IMR-90 (cell line): Measurements from ENCODE around the gene CREB5. TPM values are rescaled to one million over a fixed set of nuclear protein-coding genes. Genes with fewer than 3 reads are reported as not detected.

Experiments
- ATAC-seq: fragments of 200-7000 bp; cut with Tn5 transposase; 2 replicates; pipeline ENCODE4 v1.9.1; 2020; ENCODE audit warnings: low read depth, mild to moderate bottlenecking, moderate library complexity
- BruUV-seq: library from RNA; stranded (reverse); fragments of 400-500 nt; replicated peaks from 2 replicates; lab custom pipeline; 2021; lab: Mats Ljungman, UMichigan
- CTCF ChIA-PET: fragments of 300-600 bp; formaldehyde crosslinking; extraction: SDS; loops from one replicate; lab custom pipeline; 2021; ENCODE audit warnings: antibody characterized with exemption; lab: Yijun Ruan, JAX
- POLR2A ChIA-PET: fragments of 300-600 bp; sonication (Branson Sonifier 250); formaldehyde crosslinking; loops from one replicate; lab custom pipeline; 2022; ENCODE audit warnings: antibody characterized with exemption; ENCODE audit not compliant: unreplicated experiment; lab: Charles Lee
- DNase-seq: peaks from one replicate; pipeline ENCODE4 v3.0.0; 2013
- H2AFZ ChIP-seq: replicated peaks from 2 replicates; pipeline ENCODE3; 2013; ENCODE audit warnings: low read length, mild to moderate bottlenecking; ENCODE audit not compliant: poor library complexity
- H2AK5ac ChIP-seq: 2 replicates; pipeline ENCODE4 v1.6.1; 2013; ENCODE audit warnings: low read depth, low read length, inconsistent platforms
- H2AK9ac ChIP-seq: replicated peaks from 2 replicates; pipeline ENCODE3; 2013; ENCODE audit warnings: mild to moderate bottlenecking, low read depth, low read length, moderate library complexity; ENCODE audit not compliant: poor library complexity
- H2BK120ac ChIP-seq: 2 replicates; pipeline ENCODE4 v1.6.1; 2013; ENCODE audit warnings: low read depth, low read length, inconsistent platforms
- H2BK15ac ChIP-seq: 3 replicates; pipeline ENCODE4 v1.6.1; 2013; ENCODE audit warnings: low read depth, low read length, inconsistent platforms
- H2BK20ac ChIP-seq: 2 replicates; pipeline ENCODE4 v1.6.1; 2013; ENCODE audit warnings: low read depth, mild to moderate bottlenecking, inconsistent platforms, low read length, moderate library complexity
- H2BK5ac ChIP-seq: 2 replicates; pipeline ENCODE4 v1.6.1; 2013; ENCODE audit warnings: mild to moderate bottlenecking, low read depth, low read length, inconsistent platforms; ENCODE audit not compliant: poor library complexity, severe bottlenecking
- H3K14ac ChIP-seq: replicated peaks from 2 replicates; pipeline ENCODE4 v1.6.1; 2013; ENCODE audit warnings: low read depth, low read length, inconsistent platforms
- H3K18ac ChIP-seq: 2 replicates; pipeline ENCODE4 v1.6.1; 2013; ENCODE audit warnings: low read depth, low read length, control low read depth
- H3K23ac ChIP-seq: 2 replicates; pipeline ENCODE4 v1.6.1; 2013; ENCODE audit warnings: low read depth, low read length, inconsistent platforms
- H3K27ac ChIP-seq: 2 replicates; pipeline ENCODE4 v1.5.1; 2013; ENCODE audit warnings: mild to moderate bottlenecking, control low read depth, low read length; ENCODE audit not compliant: insufficient read depth
- H3K27me3 ChIP-seq: 2 replicates; pipeline ENCODE4 v1.6.1; 2013; ENCODE audit warnings: low read length; ENCODE audit not compliant: control insufficient read depth, insufficient read depth
- H3K36me3 ChIP-seq: 2 replicates; pipeline ENCODE4 v1.6.1; 2013; ENCODE audit warnings: low read length, mixed read lengths; ENCODE audit not compliant: control insufficient read depth, insufficient read depth
- H3K4ac ChIP-seq: 2 replicates; pipeline ENCODE4 v1.6.1; 2013; ENCODE audit warnings: low read depth, low read length, inconsistent platforms
- H3K4me1 ChIP-seq: 2 replicates; pipeline ENCODE4 v1.6.1; 2013; ENCODE audit warnings: low read length, mixed read lengths; ENCODE audit not compliant: control insufficient read depth, insufficient read depth
- H3K4me2 ChIP-seq: 2 replicates; pipeline ENCODE4 v1.6.1; 2013; ENCODE audit warnings: low read depth, mild to moderate bottlenecking, control low read depth, low read length, moderate library complexity
- H3K4me3 ChIP-seq: 2 replicates; pipeline ENCODE4 v1.5.1; 2013; ENCODE audit warnings: low read depth, mild to moderate bottlenecking, control low read depth, low read length, moderate library complexity; ENCODE audit not compliant: insufficient read depth
- H3K56ac ChIP-seq: 2 replicates; pipeline ENCODE4 v1.6.1; 2013; ENCODE audit warnings: low read length, inconsistent platforms; ENCODE audit not compliant: insufficient read depth; ENCODE audit errors: extremely low read depth
- H3K79me1 ChIP-seq, 2 experiments: 2 replicates each; pipeline ENCODE4 v1.6.1; 2013; ENCODE audit warnings: low read length in 2 of 2, inconsistent platforms in 1 of 2, low read depth in 1 of 2
- H3K9ac ChIP-seq: 2 replicates; pipeline ENCODE4 v1.6.1; 2013; ENCODE audit warnings: low read depth, low read length, control low read depth
- H3K9me1 ChIP-seq: 2 replicates; pipeline ENCODE4 v1.6.1; 2013; ENCODE audit warnings: low read length, inconsistent platforms; ENCODE audit not compliant: insufficient read depth
- H3K9me3 ChIP-seq: 2 replicates; pipeline ENCODE4 v1.6.1; 2013; ENCODE audit warnings: low read length; ENCODE audit not compliant: control insufficient read depth, insufficient read depth
- H4K20me1 ChIP-seq: 2 replicates; pipeline ENCODE4 v1.6.1; 2013; ENCODE audit warnings: low read length, inconsistent platforms; ENCODE audit not compliant: insufficient read depth
- H4K5ac ChIP-seq: 2 replicates; pipeline ENCODE4 v1.6.1; 2013; ENCODE audit warnings: mild to moderate bottlenecking, low read depth, low read length, control low read depth
- H4K8ac ChIP-seq, 2 experiments: 2 replicates each; pipeline ENCODE4 v1.6.1; 2013; ENCODE audit warnings: low read depth in 2 of 2, low read length in 2 of 2, control low read depth in 1 of 2, inconsistent platforms in 1 of 2
- H4K91ac ChIP-seq: 2 replicates; pipeline ENCODE4 v1.6.1; 2013; ENCODE audit warnings: low read depth, low read length, inconsistent platforms; ENCODE audit not compliant: insufficient read depth
- BHLHE40 ChIP-seq: fragments of 150-350 bp; IDR thresholded peaks from 2 replicates; pipeline ENCODE4 v1.6.1; 2016; ENCODE audit warnings: mild to moderate bottlenecking, low read depth, low read length
- CEBPB ChIP-seq: IDR thresholded peaks from 2 replicates; pipeline ENCODE4 v1.6.1; 2012; ENCODE audit warnings: low read depth, low read length, improper control_type of control experiment
- WGBS, 2 experiments: methylation state at CpG; one replicate each; pipeline versions ENCODE4 v1.1.5 to v1.1.7; 2013; ENCODE audit warnings: missing lambda C conversion rate in 2 of 2; ENCODE audit not compliant: insufficient read length in 1 of 2; ENCODE audit errors: extremely low coverage in 2 of 2; 5-methylcytosine and 5-hydroxymethylcytosine counted together
- dilution Hi-C: fragments of 300-500 bp; cut with HindIII; formaldehyde crosslinking; loops from one replicate; pipeline ENCODE4 v1.14.3; 2018; ENCODE audit warnings: low sequenced_read_pairs; ENCODE audit not compliant: unreplicated experiment
- in situ Hi-C: fragments of 300-500 bp; cut with MboI; formaldehyde crosslinking; loops from 3 replicates; pipeline ENCODE4 v1.14.3; 2019; ENCODE audit warnings: low sequenced_read_pairs, inconsistent platforms, mixed read lengths
- intact Hi-C: fragments of 100-400 bp; cut with micrococcal nuclease; formaldehyde crosslinking; loops from 2 replicates; pipeline ENCODE4 v1.10.0; 2022
- polyA plus RNA-seq, 3 experiments: library from polyadenylated mRNA; depleted of rRNA; stranded (reverse); fragments of >200 nt; gene quantifications; 2 replicates each; pipeline ENCODE4 v1.2.3, GENCODE V29; 2012; ENCODE audit warnings: low replicate concordance in 1 of 3
- total RNA-seq: library from RNA; depleted of rRNA; stranded (reverse); fragments of >200 nt; gene quantifications from 2 replicates; pipeline ENCODE4 v1.2.3, GENCODE V29; 2012

CREB5 gene
- total and polyA plus RNA-seq, 2 of the 4 experiments (the other 2 are of a cell fraction), result 7.3 to 13.1 TPM

GRCh38 chr7:28596245-28596935 is 184.1 kb downstream of the CREB5 start:
- dilution Hi-C loops, result no loop called here
- Histone ChIP-seq H4K5ac (no peak overlapping the region), H2AK9ac (no peak overlapping the region), H3K4me2 (no peak overlapping the region), H2AFZ (no peak overlapping the region), H3K56ac (no peak overlapping the region), H3K27ac (no peak overlapping the region), H3K9ac (no peak overlapping the region), H3K18ac (no peak overlapping the region), H3K9me3 (no peaks in the 10 kb centered on the region), H2BK15ac (no peak overlapping the region), H4K8ac (no peak overlapping the region), H2BK5ac (no peak overlapping the region), H4K20me1 (no peaks in the 10 kb centered on the region), H3K14ac (no peak overlapping the region), H2BK120ac (no peak overlapping the region), H3K4ac (no peak overlapping the region), H2AK5ac (no peak overlapping the region), H2BK20ac (no peak overlapping the region), H3K9me1 (no peaks in the 10 kb centered on the region), H4K91ac (no peak overlapping the region), H3K27me3 (no peaks in the 10 kb centered on the region), H3K79me1 (no peaks in the 10 kb centered on the region), H3K36me3 (no peaks in the 10 kb centered on the region), H3K4me3 (no peak overlapping the region), H3K23ac (no peak overlapping the region), H3K4me1 (no peaks in the 10 kb centered on the region; the same call in 1 of the 2 replicates)
- TF ChIP-seq BHLHE40 (no peak), CEBPB (0 out of 2 replicates have a peak, but pooled peaks have one; percentile 4)
- ChIA-PET CTCF (no interaction called here), POLR2A (no interaction called here)
- peak; percentile 86 for ATAC-seq
- WGBS, 2 experiments, result 83% methylated on average over 1 of the region's 2 CpGs; no CpG with 5 or more reads in 1 of the 2 experiments
- in situ Hi-C loops, result no loop called here
- BruUV-seq, result no TSS peak
- intact Hi-C loops, result no loop called here
- peak; percentile 72 for DNase-seq
